H1 (cell line): Measurements from ENCODE around the gene GRHL3.

Source experiments
- CTCF ChIP-seq, 3 experiments: IDR thresholded peaks; 1 replicate in 2 of 3; 2 replicates in 1 of 3; pipeline versions ENCODE4 v1.5.1 to v1.6.1; 2011; ENCODE audit warnings: low read length in 3 of 3, mild to moderate bottlenecking in 3 of 3, inconsistent platforms in 2 of 3, low read depth in 1 of 3, moderate library complexity in 1 of 3; ENCODE audit not compliant: insufficient read depth in 1 of 3; ENCODE audit errors: control extremely low read depth in 1 of 3
- EP300 ChIP-seq, 2 experiments: IDR thresholded peaks; 1 replicate in 1 of 2; 2 replicates in 1 of 2; pipeline ENCODE4 v1.6.1; 2011 to 2012; ENCODE audit warnings: low read depth in 2 of 2, low read length in 2 of 2, mild to moderate bottlenecking in 2 of 2, borderline replicate concordance in 1 of 2, inconsistent platforms in 1 of 2, moderate library complexity in 1 of 2
- EZH2 ChIP-seq: fragments of 200-600 bp; sonication (generic); IDR thresholded peaks from 2 replicates; pipeline ENCODE4 v1.7.1; 2012; ENCODE audit warnings: low read depth, mild to moderate bottlenecking, moderate library complexity, low read length, inconsistent platforms; ENCODE audit not compliant: severe bottlenecking
- HDAC6 ChIP-seq: IDR thresholded peaks from one replicate; pipeline ENCODE4 v1.7.1; 2012; ENCODE audit warnings: low read depth, mild to moderate bottlenecking, inconsistent platforms, low read length, moderate library complexity
- JUND ChIP-seq: IDR thresholded peaks from 2 replicates; pipeline ENCODE4 v1.6.1; 2011; ENCODE audit warnings: mild to moderate bottlenecking, improper control_type of control experiment, low read length
- MAX ChIP-seq: IDR thresholded peaks from 2 replicates; pipeline ENCODE4 v1.6.1; 2012; ENCODE audit warnings: inconsistent platforms
- PHF8 ChIP-seq: fragments of 200-600 bp; sonication (generic); conservative IDR thresholded peaks from 2 replicates; pipeline ENCODE4 v1.7.1; 2012; ENCODE audit warnings: low read depth, mild to moderate bottlenecking, inconsistent platforms, low read length, moderate library complexity
- POLR2A ChIP-seq, 2 experiments: IDR thresholded peaks; 1 replicate in 1 of 2; 2 replicates in 1 of 2; pipeline ENCODE4 v1.6.1; 2011; ENCODE audit warnings: low read depth in 2 of 2, low read length in 2 of 2, mild to moderate bottlenecking in 2 of 2; ENCODE audit errors: control extremely low read depth in 1 of 2
- RBBP5 ChIP-seq: IDR thresholded peaks from 2 replicates; pipeline ENCODE4 v1.7.1; 2012; ENCODE audit warnings: low read depth, mild to moderate bottlenecking, inconsistent platforms, low read length, moderate library complexity, borderline replicate concordance
- SP1 ChIP-seq: IDR thresholded peaks from 2 replicates; pipeline ENCODE4 v1.6.1; 2011; ENCODE audit warnings: low read depth, low read length
- SRF ChIP-seq: IDR thresholded peaks from 2 replicates; pipeline ENCODE4 v1.6.1; 2011; ENCODE audit warnings: mild to moderate bottlenecking, low read depth, low read length, moderate library complexity

- TF ChIP-seq EP300 (IDR thresholded peaks at IDR 0.05; ENCODE audit: borderline replicate concordance in 1 of 2, low read depth in 2 of 2, low read length in 2 of 2) (no peak), CTCF (IDR thresholded peaks at IDR 0.05; ENCODE audit: control extremely low read depth in 1 of 3, insufficient read depth in 1 of 3, low read depth in 1 of 3, low read length in 3 of 3) (no peak), RBBP5 (no peak), MAX (no peak), SRF (no peak), JUND (no peak), SP1 (no peak), EZH2 (no peak), PHF8 (no peak), POLR2A (IDR thresholded peaks at IDR 0.05; ENCODE audit: control extremely low read depth in 1 of 2, low read depth in 2 of 2, low read length in 2 of 2) (no peak), HDAC6 (no peak)
Measured at GRCh38 chr1:24389231-24389678, 70.1 kb downstream of the GRHL3 start.
